HG02678 (cell line): ENCODE measurements around the gene SCUBE1.
A peak's percentile ranks its signal among the peaks of the same experiment; 100 is the strongest.

ENCODE experiments used
- ATAC-seq: cut with Tn5 transposase; IDR thresholded peaks from one replicate; pipeline ENCODE4 v1.9.1; 2021; ENCODE audit warnings: mild to moderate bottlenecking, moderate library complexity; ENCODE audit not compliant: unreplicated experiment

SCUBE1 gene

GRCh38 chr22:43263645-43264514 lies 79.3 kb downstream of the SCUBE1 start:
- ATAC-seq: peak; percentile 65

- no peak for ATAC-seq
These were observed 80.1 kb downstream of the SCUBE1 start for GRCh38 chr22:43262990-43263644.

- no peak for ATAC-seq
These were observed 82.6 kb downstream of the SCUBE1 start for GRCh38 chr22:43260331-43261231.

GRCh38 chr22:43257961-43258360 lies 85.2 kb downstream of the SCUBE1 start:
- ATAC-seq: no peak

- ATAC-seq: no peak
These were observed 85.6 kb downstream of the SCUBE1 start for GRCh38 chr22:43257549-43257948.

- no peak for ATAC-seq
These were observed 86.1 kb downstream of the SCUBE1 start for GRCh38 chr22:43256976-43257545.

- ATAC-seq: no peak
These were observed 86.6 kb downstream of the SCUBE1 start for GRCh38 chr22:43256569-43256968.

GRCh38 chr22:43255299-43255698 lies 87.9 kb downstream of the SCUBE1 start:
- ATAC-seq: no peak

- ATAC-seq: no peak
These were observed 89.3 kb downstream of the SCUBE1 start for GRCh38 chr22:43253839-43254238.

- ATAC-seq: no peak
These were observed 90.9 kb downstream of the SCUBE1 start for GRCh38 chr22:43252319-43252718.

GRCh38 chr22:43249789-43250471 lies 93.2 kb downstream of the SCUBE1 start:
- no peak for ATAC-seq

- no peak for ATAC-seq
These were observed 95.5 kb downstream of the SCUBE1 start for GRCh38 chr22:43247546-43248260.

GRCh38 chr22:43246188-43246587 lies 97.0 kb downstream of the SCUBE1 start:
- ATAC-seq: no peak

- ATAC-seq: no peak
These were observed 97.5 kb downstream of the SCUBE1 start for GRCh38 chr22:43245717-43246116.

GRCh38 chr22:43244803-43245527 lies 98.2 kb downstream of the SCUBE1 start:
- ATAC-seq: no peak

- no peak for ATAC-seq
These were observed 98.8 kb downstream of the SCUBE1 start for GRCh38 chr22:43244402-43244801.

- no peak for ATAC-seq
These were observed 99.8 kb downstream of the SCUBE1 start for GRCh38 chr22:43243324-43243723.

- no peak for ATAC-seq
These were observed 100.5 kb downstream of the SCUBE1 start for GRCh38 chr22:43242627-43243026.
